GM21447 (cell line): ENCODE data around the gene MYO7B.

ENCODE experiments used
- ATAC-seq: cut with Tn5 transposase; IDR thresholded peaks from one replicate; pipeline ENCODE4 v1.9.1; 2021; ENCODE audit not compliant: unreplicated experiment

The MYO7B gene

GRCh38 chr2:127585270-127585807 lies 49.9 kb downstream of the MYO7B start:
- ATAC-seq = no peak

GRCh38 chr2:127586136-127586535 lies 50.7 kb downstream of the MYO7B start:
- no peak for ATAC-seq

GRCh38 chr2:127586746-127587295 lies 51.3 kb downstream of the MYO7B start:
- ATAC-seq = no peak

- ATAC-seq = no peak
Measured at GRCh38 chr2:127588241-127588640, 52.8 kb downstream of the MYO7B start.

GRCh38 chr2:127589358-127589757 lies 53.9 kb downstream of the MYO7B start:
- no peak for ATAC-seq

GRCh38 chr2:127589841-127590240 lies 54.4 kb downstream of the MYO7B start:
- no peak for ATAC-seq

GRCh38 chr2:127590386-127591190 lies 55.1 kb downstream of the MYO7B start:
- no peak for ATAC-seq

- peak; percentile 60 for ATAC-seq
Measured at GRCh38 chr2:127591221-127591923, 55.9 kb downstream of the MYO7B start.

GRCh38 chr2:127592761-127593227 lies 57.3 kb downstream of the MYO7B start:
- no peak for ATAC-seq

- ATAC-seq = no peak
Measured at GRCh38 chr2:127593228-127594115, 58.0 kb downstream of the MYO7B start.

- ATAC-seq = no peak
Measured at GRCh38 chr2:127594116-127594591, 58.7 kb downstream of the MYO7B start.

GRCh38 chr2:127596311-127597045 lies 61.0 kb downstream of the MYO7B start:
- ATAC-seq = no peak

GRCh38 chr2:127597046-127597983 lies 61.8 kb downstream of the MYO7B start:
- ATAC-seq = no peak

- ATAC-seq = no peak
Measured at GRCh38 chr2:127597984-127598380, 62.5 kb downstream of the MYO7B start.

GRCh38 chr2:127598711-127599110 lies 63.2 kb downstream of the MYO7B start:
- no peak for ATAC-seq

GRCh38 chr2:127599211-127599610 lies 63.7 kb downstream of the MYO7B start:
- no peak for ATAC-seq

GRCh38 chr2:127604986-127605385 lies 69.5 kb downstream of the MYO7B start:
- ATAC-seq = no peak

GRCh38 chr2:127605691-127606263 lies 70.3 kb downstream of the MYO7B start:
- ATAC-seq = no peak
